Coronary artery (tissue), 2 donors: ENCODE measurements around the gene TIMP3.
A peak's percentile ranks its signal among the peaks of the same experiment; 100 is the strongest.

Source experiments
- DNase-seq: peaks from one replicate; pipeline ENCODE4 v3.0.0-alpha.2; 2017; ENCODE audit warnings: low spot score
- H3K27ac ChIP-seq, 2 donors: fragments of 200-600 bp; sonication (generic); one replicate each; pipeline ENCODE4 v1.5.1; 2016 to 2019
- H3K4me3 ChIP-seq: fragments of 200-600 bp; sonication (generic); 2 replicates; pipeline ENCODE4 v1.5.1; 2016; ENCODE audit warnings: mild to moderate bottlenecking, moderate library complexity
- TF ChIP-seq, protein P1 (sequence below): fragments of 200-600 bp; sonication (generic); IDR thresholded peaks from one replicate; pipeline ENCODE4 v1.5.1; 2019; ENCODE audit warnings: antibody characterized with exemption

Gene TIMP3

DNA sequence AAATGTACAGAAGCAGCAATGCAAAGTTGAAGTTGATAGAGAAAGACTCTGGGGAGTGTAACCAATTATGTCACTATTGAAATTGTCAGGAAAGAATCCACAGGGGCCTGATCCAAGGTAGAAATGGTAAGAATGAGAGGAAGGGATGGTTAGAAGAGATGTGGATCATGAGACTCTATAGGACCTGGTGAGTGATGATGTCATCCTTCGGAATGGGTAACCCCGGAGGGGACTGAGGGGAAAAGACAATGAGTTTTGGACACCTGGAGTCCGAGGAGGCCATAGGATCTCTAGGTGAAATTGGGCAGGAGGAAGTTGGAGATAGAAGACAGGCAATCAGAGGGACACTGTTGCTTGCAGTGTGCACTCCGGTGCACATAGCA, 6.3 kb upstream of the TIMP3 start:
- TF ChIP-seq, protein P1, sequence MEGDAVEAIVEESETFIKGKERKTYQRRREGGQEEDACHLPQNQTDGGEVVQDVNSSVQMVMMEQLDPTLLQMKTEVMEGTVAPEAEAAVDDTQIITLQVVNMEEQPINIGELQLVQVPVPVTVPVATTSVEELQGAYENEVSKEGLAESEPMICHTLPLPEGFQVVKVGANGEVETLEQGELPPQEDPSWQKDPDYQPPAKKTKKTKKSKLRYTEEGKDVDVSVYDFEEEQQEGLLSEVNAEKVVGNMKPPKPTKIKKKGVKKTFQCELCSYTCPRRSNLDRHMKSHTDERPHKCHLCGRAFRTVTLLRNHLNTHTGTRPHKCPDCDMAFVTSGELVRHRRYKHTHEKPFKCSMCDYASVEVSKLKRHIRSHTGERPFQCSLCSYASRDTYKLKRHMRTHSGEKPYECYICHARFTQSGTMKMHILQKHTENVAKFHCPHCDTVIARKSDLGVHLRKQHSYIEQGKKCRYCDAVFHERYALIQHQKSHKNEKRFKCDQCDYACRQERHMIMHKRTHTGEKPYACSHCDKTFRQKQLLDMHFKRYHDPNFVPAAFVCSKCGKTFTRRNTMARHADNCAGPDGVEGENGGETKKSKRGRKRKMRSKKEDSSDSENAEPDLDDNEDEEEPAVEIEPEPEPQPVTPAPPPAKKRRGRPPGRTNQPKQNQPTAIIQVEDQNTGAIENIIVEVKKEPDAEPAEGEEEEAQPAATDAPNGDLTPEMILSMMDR = no peak
- Histone ChIP-seq H3K4me3 (no peak overlapping the region), H3K27ac (no peak overlapping the region)
- DNase-seq = no peak

DNA sequence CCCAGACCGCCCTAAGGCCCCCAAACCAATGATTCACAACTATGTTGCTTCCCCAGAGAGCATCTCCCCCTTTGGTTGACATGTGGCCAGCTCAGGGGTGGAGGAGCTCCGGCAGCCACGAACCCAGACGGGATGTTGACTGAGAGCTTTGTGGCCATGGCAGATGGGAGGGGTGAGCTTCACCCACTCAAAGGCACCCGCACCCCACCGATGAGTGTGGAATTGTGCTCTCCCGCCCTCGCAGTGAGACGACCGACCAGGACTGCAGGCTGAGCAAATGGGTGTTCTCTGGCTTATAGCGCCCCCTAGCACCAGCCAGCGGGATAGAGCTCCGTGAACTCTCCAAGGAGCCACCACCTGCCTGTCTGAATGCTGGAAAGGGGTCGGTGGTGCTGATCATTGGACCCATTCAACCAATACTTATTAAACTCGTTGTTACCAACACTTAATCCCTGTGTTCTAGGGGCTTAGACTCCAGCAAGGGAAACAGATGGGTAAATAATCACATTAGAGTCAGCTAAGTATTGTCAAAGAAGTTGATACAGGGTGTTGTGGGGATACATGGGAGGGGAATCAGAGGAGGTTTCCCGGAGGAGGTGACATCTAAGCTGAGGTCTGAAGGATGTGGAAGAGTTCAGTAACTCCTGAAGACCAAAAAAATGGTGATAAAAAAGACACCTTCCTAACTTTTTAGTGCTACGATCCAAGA, 4.5 kb upstream of the TIMP3 start:
- TF ChIP-seq, protein P1 = peak; percentile 83
- Histone ChIP-seq H3K4me3 (peak overlapping the region; percentile 27), H3K27ac (peak overlapping the region in 1 of 2 donors; percentile 52)
- DNase-seq = peak; percentile 81

DNA sequence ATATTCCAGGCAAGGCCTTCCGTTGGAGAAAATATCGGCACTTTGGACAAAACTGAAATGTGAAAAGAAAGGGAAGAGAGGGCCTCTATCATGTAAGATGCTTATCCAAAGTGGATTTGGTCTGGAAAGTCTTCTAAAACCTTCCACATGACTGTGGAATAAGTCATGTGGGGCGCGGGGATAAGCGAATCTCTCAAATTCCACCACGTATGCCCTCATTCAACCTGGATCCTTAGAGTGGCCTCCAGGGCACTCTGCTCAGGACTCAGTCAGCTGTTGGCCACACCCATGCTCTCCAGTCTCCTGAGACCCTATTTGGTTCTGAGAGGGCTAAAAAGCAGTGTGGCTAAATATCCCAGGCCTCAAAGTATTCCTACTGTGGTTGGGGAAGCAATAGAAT, 2.0 kb upstream of the TIMP3 start:
- TF ChIP-seq, protein P1 = no peak
- H3K27ac ChIP-seq = peak overlapping the region in 1 of 2 donors; percentile 93
- no peak overlapping the region for H3K4me3 ChIP-seq
- no peak for DNase-seq

DNA sequence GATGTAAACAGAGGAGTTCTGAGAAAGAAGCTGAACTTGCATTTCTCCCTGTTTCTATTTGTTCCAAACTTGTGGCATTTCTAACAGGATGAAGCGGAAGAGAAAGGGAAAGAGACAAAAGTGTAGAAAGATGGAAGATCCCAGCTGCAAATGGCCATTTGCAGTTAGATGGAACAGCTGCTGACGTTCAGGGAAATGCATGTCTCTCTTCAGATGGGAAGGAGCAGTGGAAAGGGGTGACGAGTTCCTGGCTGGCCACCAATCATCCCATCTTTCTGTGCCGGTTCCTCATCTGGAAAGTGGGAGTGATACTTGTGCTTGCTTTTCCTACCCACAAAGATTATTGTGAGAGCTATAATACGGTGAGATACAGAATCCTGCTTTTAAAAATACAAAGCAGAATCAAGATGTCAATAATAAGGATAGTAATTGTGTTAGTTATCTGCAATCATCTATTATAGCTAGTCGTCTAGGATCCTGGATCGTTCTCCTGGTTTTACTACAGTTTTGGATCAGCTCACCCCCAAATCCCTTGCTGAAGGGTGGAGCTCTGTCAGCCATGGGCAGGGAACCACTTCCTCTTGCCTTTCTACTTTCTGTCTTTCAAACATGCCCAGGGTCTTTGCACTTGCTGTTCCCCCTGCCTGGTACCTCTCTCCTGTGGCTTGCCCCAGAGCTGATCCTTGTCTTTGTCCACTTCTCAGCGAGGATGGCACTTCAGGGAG, 1.2 kb upstream of the TIMP3 start:
- H3K4me3 ChIP-seq = peak overlapping the region; percentile 94
- no peak for DNase-seq
- TF ChIP-seq, protein P1 = no peak
- H3K27ac ChIP-seq = peak overlapping the region; percentile 87 to 93

DNA sequence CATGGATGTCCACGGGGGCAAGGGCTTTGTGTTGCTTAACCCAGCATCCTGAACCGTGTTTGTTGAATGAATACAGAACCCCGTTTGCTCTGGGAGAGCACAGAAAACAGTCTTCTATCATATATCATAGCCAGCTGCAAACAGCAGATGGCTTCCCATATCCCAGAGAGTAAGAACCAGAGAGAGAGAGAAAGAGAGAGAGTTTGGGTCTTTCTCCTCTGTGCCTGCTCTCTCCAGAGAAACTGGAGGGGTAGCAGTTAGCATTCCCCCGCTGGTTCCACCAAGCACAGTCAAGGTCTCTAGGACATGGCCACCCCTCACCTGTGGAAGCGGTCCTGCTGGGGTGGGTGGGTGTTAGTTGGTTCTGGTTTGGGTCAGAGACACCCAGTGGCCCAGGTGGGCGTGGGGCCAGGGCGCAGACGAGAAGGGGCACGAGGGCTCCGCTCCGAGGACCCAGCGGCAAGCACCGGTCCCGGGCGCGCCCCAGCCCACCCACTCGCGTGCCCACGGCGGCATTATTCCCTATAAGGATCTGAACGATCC, 440 bp upstream of the TIMP3 start:
- peak overlapping the region; percentile 94 for H3K4me3 ChIP-seq
- TF ChIP-seq, protein P1 = no peak
- DNase-seq = no peak
- peak overlapping the region; percentile 87 to 93 for H3K27ac ChIP-seq

DNA sequence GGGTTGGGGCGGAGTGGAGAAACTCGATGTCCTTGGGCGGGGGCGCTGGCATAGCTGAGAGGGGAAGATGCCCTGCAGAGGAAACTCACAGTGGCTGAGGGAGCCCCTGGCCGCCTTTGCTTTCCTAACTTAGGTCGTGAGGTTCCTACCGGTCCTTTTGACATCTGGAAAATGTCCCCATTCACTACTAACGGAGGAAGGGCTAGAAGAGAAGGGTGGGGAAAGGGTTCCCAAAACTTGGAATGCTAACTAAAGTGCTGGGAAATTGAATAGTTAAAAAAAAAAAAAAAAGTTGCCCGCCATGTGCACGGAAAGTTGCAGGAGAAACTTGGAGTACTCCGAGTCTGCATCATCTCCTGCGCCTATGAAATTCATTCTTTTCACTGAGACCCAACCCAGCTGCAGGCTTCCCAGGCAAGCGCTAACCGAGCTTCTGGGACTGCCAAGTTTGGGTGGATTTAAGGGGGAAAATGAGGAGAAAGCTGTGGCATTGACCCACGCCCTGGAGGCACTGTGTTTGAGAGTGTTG, 796 bp downstream of the TIMP3 start:
- no peak for DNase-seq
- peak overlapping the region; percentile 94 for H3K4me3 ChIP-seq
- TF ChIP-seq, protein P1 = no peak
- peak overlapping the region; percentile 87 to 93 for H3K27ac ChIP-seq
